ENCODE measurements around the gene NME3.

DNA sequence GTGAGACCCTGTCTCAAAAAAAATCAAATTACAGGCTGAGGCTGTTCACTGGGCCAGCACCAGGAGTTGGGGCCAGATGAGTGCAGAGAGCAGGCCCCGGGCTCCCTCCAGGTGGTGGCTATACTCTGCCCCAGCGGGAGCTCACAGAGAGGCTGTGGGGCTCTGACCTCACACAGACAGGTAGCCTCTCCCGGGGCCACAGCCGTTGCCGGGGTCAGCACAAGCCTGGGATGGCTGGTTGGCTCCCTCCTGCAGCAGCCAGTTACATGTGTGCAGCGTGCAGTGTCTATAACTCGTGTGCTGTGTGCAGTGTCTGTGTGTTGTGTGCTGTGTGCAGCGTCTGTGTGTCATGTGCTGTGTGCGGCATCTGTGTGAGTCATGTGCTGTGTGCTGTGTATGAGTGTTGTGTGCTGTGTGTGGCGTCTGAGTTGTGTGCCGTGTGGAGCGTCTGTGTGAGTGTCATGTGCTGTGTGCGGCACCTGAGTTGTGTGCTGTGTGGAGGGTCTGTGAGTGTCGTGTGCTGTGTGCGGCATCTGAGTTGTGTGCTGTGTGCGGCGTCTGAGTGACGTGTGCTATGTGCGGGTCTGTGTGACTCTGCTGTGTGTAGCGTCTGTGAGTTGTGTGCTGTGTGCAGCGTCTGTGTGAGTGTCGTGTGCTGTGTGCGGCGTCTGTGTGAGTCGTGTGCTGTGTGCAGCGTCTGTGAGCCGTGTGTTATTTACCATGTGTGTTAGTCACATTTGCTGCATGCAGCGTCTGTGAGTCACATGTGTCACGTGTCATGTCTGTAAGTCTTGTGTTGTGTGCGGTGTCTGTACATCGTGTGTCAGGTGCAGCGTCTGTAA lies 44.5 kb downstream of the NME3 start:
- TF ChIP-seq CTCF (conservative IDR thresholded peaks at IDR 0.05; ENCODE audit: low read depth, low read length): no peak
- no peak for TF ChIP-seq EZH2 (IDR thresholded peaks at IDR 0.05; ENCODE audit: low read length, unreplicated experiment)
